ENCODE results near the gene TIMP2. TPM values are rescaled to one million over a fixed set of nuclear protein-coding genes. Genes with fewer than 3 reads are reported as not detected.

The TIMP2 gene
- total and polyA plus RNA-seq, 2 of the 13 experiments (the other 11 are each of a cell fraction or from before 2014, with no cell fraction given): 3.8 to 8.5 TPM

- peak; percentile 66 for TF ChIP-seq ZNF687 (CRISPR knock-in tag; IDR thresholded peaks at IDR 0.05)
- TF ChIP-seq ZNF101 (CRISPR knock-in tag; IDR thresholded peaks at IDR 0.05; ENCODE audit: borderline replicate concordance, low read depth): no peak
- TF ChIP-seq MED1 (CRISPR knock-in tag; IDR thresholded peaks at IDR 0.05): peak; percentile 59
- peak; percentile 66; the same call in 1 of the 2 replicates for TF ChIP-seq KDM2A (CRISPR knock-in tag; IDR thresholded peaks at IDR 0.05; ENCODE audit: borderline replicate concordance, low read depth)
- TF ChIP-seq RXRB (CRISPR knock-in tag; IDR thresholded peaks at IDR 0.05; ENCODE audit: borderline replicate concordance): peak; percentile 49; the same call in 1 of the 2 replicates
- TF ChIP-seq PPARG (CRISPR knock-in tag; conservative IDR thresholded peaks at IDR 0.05): no peak
- no peak for TF ChIP-seq PAF1 (CRISPR knock-in tag; IDR thresholded peaks at IDR 0.05)
- peak; percentile 48; the same call in 1 of the 2 replicates for TF ChIP-seq ZFY (CRISPR knock-in tag; IDR thresholded peaks at IDR 0.05)
- peak; percentile 50; the same call in 1 of the 2 replicates for TF ChIP-seq HMG20A (CRISPR knock-in tag; IDR thresholded peaks at IDR 0.05; ENCODE audit: borderline replicate concordance)
- peak; percentile 66 for TF ChIP-seq ZBTB33 (CRISPR knock-in tag; IDR thresholded peaks at IDR 0.05)
- TF ChIP-seq ETV5 (CRISPR knock-in tag; IDR thresholded peaks at IDR 0.05; ENCODE audit: borderline replicate concordance): peak; percentile 56; the same call in 1 of the 2 replicates
- no peak for TF ChIP-seq RELA (CRISPR knock-in tag; IDR thresholded peaks at IDR 0.05)
- TF ChIP-seq NCOA1 (CRISPR knock-in tag; IDR thresholded peaks at IDR 0.05): no peak
- TF ChIP-seq ZBTB21 (CRISPR knock-in tag; IDR thresholded peaks at IDR 0.05): no peak
- no peak for TF ChIP-seq ZNF180 (CRISPR knock-in tag; IDR thresholded peaks at IDR 0.05; ENCODE audit: borderline replicate concordance, low read depth)
- no peak for TF ChIP-seq KDM4B (CRISPR knock-in tag; IDR thresholded peaks at IDR 0.05)
- peak; percentile 99 for TF ChIP-seq ZNF121 (CRISPR knock-in tag; IDR thresholded peaks at IDR 0.05)
- TF ChIP-seq SMAD3 (CRISPR knock-in tag; IDR thresholded peaks at IDR 0.05): peak; percentile 49; the same call in 1 of the 2 replicates
- TF ChIP-seq RNF2 (conservative IDR thresholded peaks at IDR 0.05; ENCODE audit: low read depth): no peak
- TF ChIP-seq MEIS1 (CRISPR knock-in tag; IDR thresholded peaks at IDR 0.05; ENCODE audit: borderline replicate concordance): no peak
- no peak for TF ChIP-seq JDP2 (CRISPR knock-in tag; IDR thresholded peaks at IDR 0.05; ENCODE audit: borderline replicate concordance)
- TF ChIP-seq SP5 (CRISPR knock-in tag; IDR thresholded peaks at IDR 0.05; ENCODE audit: borderline replicate concordance, low read depth): peak; percentile 32; the same call in 1 of the 2 replicates
These were observed 59.4 kb downstream of the TIMP2 start (continued) for GRCh38 chr17:78865682-78866390.
